ENCODE data around the gene WASF3. TPM values are rescaled to one million over a fixed set of nuclear protein-coding genes. Genes with fewer than 3 reads are reported as not detected.

The WASF3 gene
- total RNA-seq, 2 experiments from 2014 or later: not detected

GRCh38 chr13:26604784-26605545, 47.5 kb downstream of the WASF3 start:
- peaks cover 22% of the 10 kb centered on the region for H3K27me3 Mint-ChIP-seq
- H3K36me3 Mint-ChIP-seq (ENCODE audit: low read depth): no peaks in the 10 kb centered on the region
- H3K4me3 Mint-ChIP-seq: no peak overlapping the region
- H3K4me1 Mint-ChIP-seq: peaks cover 14% of the 10 kb centered on the region
- no peaks in the 10 kb centered on the region for H3K9me3 Mint-ChIP-seq
- CTCF ChIA-PET: interaction anchor here (1.1 kb wide), 1 partner anchor 420 kb away, joined by 3 read pairs; no protein-coding TSS in a partner anchor
- POLR2A ChIA-PET: no interaction called here
- DNase-seq: no peak
- H3K27ac Mint-ChIP-seq: no peak overlapping the region

- Mint-ChIP-seq H3K4me3 (no peak overlapping the region), H3K36me3 (ENCODE audit: low read depth) (no peaks in the 10 kb centered on the region), H3K27ac (no peak overlapping the region), H3K9me3 (no peaks in the 10 kb centered on the region), H3K4me1 (peaks cover 14% of the 10 kb centered on the region), H3K27me3 (peaks cover 23% of the 10 kb centered on the region)
- CTCF ChIA-PET: interaction anchor here (0.5 to 0.6 kb wide), 2 partner anchors 124 to 419 kb away, joined by 4 read pairs; no protein-coding TSS in a partner anchor
- no peak for DNase-seq
- POLR2A ChIA-PET: no interaction called here
These were observed 48.4 kb downstream of the WASF3 start for GRCh38 chr13:26605845-26606244.

GRCh38 chr13:26606631-26607030, 49.1 kb downstream of the WASF3 start:
- Mint-ChIP-seq H3K4me1 (peaks cover 7% of the 10 kb centered on the region), H3K9me3 (no peaks in the 10 kb centered on the region), H3K27ac (no peak overlapping the region), H3K27me3 (peaks cover 23% of the 10 kb centered on the region), H3K36me3 (ENCODE audit: low read depth) (no peaks in the 10 kb centered on the region), H3K4me3 (no peak overlapping the region)
- POLR2A ChIA-PET: no interaction called here
- no peak for DNase-seq
- CTCF ChIA-PET: interaction anchor here (0.5 to 0.7 kb wide), 3 partner anchors 125 to 469 kb away, joined by 3 to 4 read pairs (median 4); no protein-coding TSS in a partner anchor

GRCh38 chr13:26614721-26615120, 57.2 kb downstream of the WASF3 start:
- no peak overlapping the region for H3K27ac Mint-ChIP-seq
- H3K36me3 Mint-ChIP-seq (ENCODE audit: low read depth): no peaks in the 10 kb centered on the region
- CTCF ChIA-PET: interaction anchor here (0.6 kb wide), 1 partner anchor 14 kb away, joined by 3 read pairs; no protein-coding TSS in a partner anchor

GRCh38 chr13:26616126-26616525, 58.6 kb downstream of the WASF3 start:
- ChIA-PET POLR2A (no interaction called here), CTCF (no interaction called here)
- peaks cover 5% of the 10 kb centered on the region for H3K27me3 Mint-ChIP-seq
- H3K36me3 Mint-ChIP-seq (ENCODE audit: low read depth): no peaks in the 10 kb centered on the region
- peaks cover 1% of the 10 kb centered on the region for H3K4me1 Mint-ChIP-seq
- no peak overlapping the region for H3K27ac Mint-ChIP-seq
- no peak overlapping the region for H3K4me3 Mint-ChIP-seq
- H3K9me3 Mint-ChIP-seq: no peaks in the 10 kb centered on the region
- no peak for DNase-seq

More at GRCh38 chr13:26614721-26615120, 57.2 kb downstream of the WASF3 start:
- H3K4me1 Mint-ChIP-seq: peaks cover 1% of the 10 kb centered on the region
- H3K4me3 Mint-ChIP-seq: no peak overlapping the region
- POLR2A ChIA-PET: no interaction called here
- no peak for DNase-seq
- peaks cover 8% of the 10 kb centered on the region for H3K27me3 Mint-ChIP-seq
- no peaks in the 10 kb centered on the region for H3K9me3 Mint-ChIP-seq

GRCh38 chr13:26618726-26619125, 61.2 kb downstream of the WASF3 start:
- Mint-ChIP-seq H3K36me3 (ENCODE audit: low read depth) (no peaks in the 10 kb centered on the region), H3K9me3 (peaks cover 4% of the 10 kb centered on the region), H3K4me3 (no peak overlapping the region), H3K27me3 (peaks cover 7% of the 10 kb centered on the region), H3K4me1 (peaks cover 1% of the 10 kb centered on the region), H3K27ac (no peak overlapping the region)
- POLR2A ChIA-PET: no interaction called here
- CTCF ChIA-PET: no interaction called here
- no peak for DNase-seq

- POLR2A ChIA-PET: no interaction called here
- Mint-ChIP-seq H3K36me3 (ENCODE audit: low read depth) (no peaks in the 10 kb centered on the region), H3K9me3 (peaks cover 11% of the 10 kb centered on the region), H3K4me3 (no peak overlapping the region), H3K4me1 (peaks cover 1% of the 10 kb centered on the region), H3K27me3 (peaks cover 7% of the 10 kb centered on the region), H3K27ac (no peak overlapping the region)
- DNase-seq: no peak
- CTCF ChIA-PET: no interaction called here
These were observed 61.9 kb downstream of the WASF3 start for GRCh38 chr13:26619358-26619757.

- peaks cover 1% of the 10 kb centered on the region for H3K4me1 Mint-ChIP-seq
- no peaks in the 10 kb centered on the region for H3K36me3 Mint-ChIP-seq (ENCODE audit: low read depth)
- peaks cover 7% of the 10 kb centered on the region for H3K27me3 Mint-ChIP-seq
- H3K4me3 Mint-ChIP-seq: no peak overlapping the region
- H3K9me3 Mint-ChIP-seq: peaks cover 13% of the 10 kb centered on the region
- no peak for DNase-seq
- ChIA-PET POLR2A (no interaction called here), CTCF (no interaction called here)
- no peak overlapping the region for H3K27ac Mint-ChIP-seq
These were observed 64.4 kb downstream of the WASF3 start for GRCh38 chr13:26621731-26622401.

GRCh38 chr13:26623125-26623524, 65.6 kb downstream of the WASF3 start:
- Mint-ChIP-seq H3K9me3 (peaks cover 13% of the 10 kb centered on the region), H3K36me3 (ENCODE audit: low read depth) (no peaks in the 10 kb centered on the region), H3K27me3 (peaks cover 5% of the 10 kb centered on the region), H3K4me3 (no peak overlapping the region), H3K4me1 (peaks cover 1% of the 10 kb centered on the region), H3K27ac (no peak overlapping the region)
- DNase-seq: no peak
- ChIA-PET POLR2A (no interaction called here), CTCF (no interaction called here)

GRCh38 chr13:26624572-26624971, 67.1 kb downstream of the WASF3 start:
- no peak for DNase-seq
- ChIA-PET POLR2A (no interaction called here), CTCF (interaction anchor here (1.6 kb wide), 1 partner anchor 74 kb away, joined by 3 read pairs; no protein-coding TSS in a partner anchor)
- no peak overlapping the region for H3K27ac Mint-ChIP-seq
- peaks cover 5% of the 10 kb centered on the region for H3K27me3 Mint-ChIP-seq
- no peak overlapping the region for H3K4me3 Mint-ChIP-seq
- no peaks in the 10 kb centered on the region for H3K36me3 Mint-ChIP-seq (ENCODE audit: low read depth)
- no peaks in the 10 kb centered on the region for H3K4me1 Mint-ChIP-seq
- peaks cover 13% of the 10 kb centered on the region for H3K9me3 Mint-ChIP-seq

- Mint-ChIP-seq H3K36me3 (ENCODE audit: low read depth) (no peaks in the 10 kb centered on the region), H3K9me3 (peaks cover 13% of the 10 kb centered on the region), H3K4me1 (no peaks in the 10 kb centered on the region), H3K27ac (no peak overlapping the region), H3K27me3 (peaks cover 5% of the 10 kb centered on the region), H3K4me3 (no peak overlapping the region)
- POLR2A ChIA-PET: no interaction called here
- DNase-seq: no peak
- CTCF ChIA-PET: interaction anchor here (1.6 kb wide), 1 partner anchor 73 kb away, joined by 3 read pairs; no protein-coding TSS in a partner anchor
These were observed 68.8 kb downstream of the WASF3 start for GRCh38 chr13:26626271-26626670.

GRCh38 chr13:26628706-26629105, 71.2 kb downstream of the WASF3 start:
- no peak for DNase-seq
- Mint-ChIP-seq H3K9me3 (peaks cover 9% of the 10 kb centered on the region), H3K27ac (no peak overlapping the region), H3K27me3 (peaks cover 6% of the 10 kb centered on the region), H3K36me3 (ENCODE audit: low read depth) (no peaks in the 10 kb centered on the region), H3K4me1 (no peaks in the 10 kb centered on the region), H3K4me3 (no peak overlapping the region)
- CTCF ChIA-PET: interaction anchor here (1.1 to 2.5 kb wide), 2 partner anchors 14 to 444 kb away, joined by 3 to 11 read pairs; no protein-coding TSS in a partner anchor
- POLR2A ChIA-PET: interaction anchor here (1.2 kb wide), 1 partner anchor 443 kb away, joined by 3 read pairs; no protein-coding TSS in a partner anchor

GRCh38 chr13:26629260-26629825, 71.9 kb downstream of the WASF3 start:
- H3K27me3 Mint-ChIP-seq: peaks cover 8% of the 10 kb centered on the region
- no peaks in the 10 kb centered on the region for H3K36me3 Mint-ChIP-seq (ENCODE audit: low read depth)
- POLR2A ChIA-PET: interaction anchor here (1.2 kb wide), 1 partner anchor 443 kb away, joined by 3 read pairs; no protein-coding TSS in a partner anchor
- no peak overlapping the region for H3K27ac Mint-ChIP-seq
- no peak overlapping the region for H3K4me3 Mint-ChIP-seq
- CTCF ChIA-PET: interaction anchor here (1.1 to 2.5 kb wide), 2 partner anchors 15 to 444 kb away, joined by 3 to 11 read pairs; no protein-coding TSS in a partner anchor
- peaks cover 3% of the 10 kb centered on the region for H3K9me3 Mint-ChIP-seq
- no peak for DNase-seq
- H3K4me1 Mint-ChIP-seq: no peaks in the 10 kb centered on the region
